MM.1S (cell line): ENCODE results near the gene WAC.

Source experiments
- DNase-seq: peaks from one replicate; pipeline ENCODE4 v3.0.0-alpha.2; 2015
- H2AFZ ChIP-seq: fragments of 300-600 bp; sonication (generic); 2 replicates; pipeline ENCODE4 v1.6.0; 2016; ENCODE audit warnings: antibody characterized with exemption, low read length
- H3F3A ChIP-seq: fragments of 300-600 bp; sonication (generic); 2 replicates; pipeline ENCODE4 v1.6.1; 2016; ENCODE audit warnings: mild to moderate bottlenecking, antibody characterized with exemption, low read length, moderate library complexity, mixed read lengths; ENCODE audit not compliant: insufficient read depth
- H3K27ac ChIP-seq: fragments of 300-600 bp; sonication (generic); 2 replicates; pipeline ENCODE4 v1.5.1; 2016; ENCODE audit warnings: mild to moderate bottlenecking, low read length
- H3K27me3 ChIP-seq: fragments of 300-600 bp; sonication (generic); replicated peaks from 2 replicates; pipeline ENCODE4 v1.6.0; 2016; ENCODE audit warnings: low read length; ENCODE audit not compliant: insufficient read depth
- H3K36me3 ChIP-seq: fragments of 300-600 bp; sonication (generic); replicated peaks from 2 replicates; pipeline ENCODE4 v1.6.1; 2016; ENCODE audit warnings: mild to moderate bottlenecking, low read length, mixed read lengths; ENCODE audit not compliant: insufficient read depth
- H3K4me1 ChIP-seq: fragments of 300-600 bp; sonication (generic); 2 replicates; pipeline ENCODE4 v1.6.1; 2016; ENCODE audit warnings: low read length, mixed read lengths
- H3K4me2 ChIP-seq: fragments of 300-600 bp; sonication (generic); 2 replicates; pipeline ENCODE4 v1.6.0; 2016; ENCODE audit warnings: low read depth, low read length
- H3K4me3 ChIP-seq: fragments of 300-600 bp; sonication (generic); 2 replicates; pipeline ENCODE4 v1.5.1; 2016; ENCODE audit warnings: low read length, mixed read lengths
- H3K79me2 ChIP-seq: fragments of 300-600 bp; sonication (generic); 2 replicates; pipeline ENCODE4 v1.6.1; 2016; ENCODE audit warnings: mixed run types, low read length, mixed read lengths
- H3K9ac ChIP-seq: fragments of 300-600 bp; sonication (generic); 2 replicates; pipeline ENCODE4 v1.6.1; 2016; ENCODE audit warnings: low read length, mixed read lengths
- H3K9me2 ChIP-seq: fragments of 300-600 bp; sonication (generic); replicated peaks from 2 replicates; pipeline ENCODE4 v1.6.1; 2016; ENCODE audit warnings: mild to moderate bottlenecking, low read length, mixed read lengths; ENCODE audit not compliant: insufficient read depth
- H3K9me3 ChIP-seq: fragments of 300-600 bp; sonication (generic); replicated peaks from 2 replicates; pipeline ENCODE4 v1.6.1; 2016; ENCODE audit warnings: mild to moderate bottlenecking, low read length, mixed read lengths; ENCODE audit not compliant: insufficient read depth
- H4K20me1 ChIP-seq: fragments of 300-600 bp; sonication (generic); 2 replicates; pipeline ENCODE4 v1.6.1; 2016; ENCODE audit warnings: mild to moderate bottlenecking, low read length, moderate library complexity, mixed read lengths; ENCODE audit not compliant: insufficient read depth
- EZH2 ChIP-seq: fragments of 300-600 bp; sonication (generic); optimal IDR thresholded peaks from 2 replicates; pipeline ENCODE3; 2017; ENCODE audit warnings: low read depth, mild to moderate bottlenecking, antibody characterized with exemption, low read length, mixed read lengths
- EZH2phosphoT487 ChIP-seq: fragments of 300-600 bp; sonication (generic); IDR thresholded peaks from 2 replicates; pipeline ENCODE4 v1.6.1; 2018; ENCODE audit warnings: antibody characterized with exemption, low read length
- TF ChIP-seq, protein P1 (sequence below): fragments of 300-600 bp; sonication (generic); IDR thresholded peaks from 2 replicates; pipeline ENCODE4 v1.5.1; 2016; ENCODE audit warnings: antibody characterized with exemption, low read length, mixed read lengths

WAC gene

DNA sequence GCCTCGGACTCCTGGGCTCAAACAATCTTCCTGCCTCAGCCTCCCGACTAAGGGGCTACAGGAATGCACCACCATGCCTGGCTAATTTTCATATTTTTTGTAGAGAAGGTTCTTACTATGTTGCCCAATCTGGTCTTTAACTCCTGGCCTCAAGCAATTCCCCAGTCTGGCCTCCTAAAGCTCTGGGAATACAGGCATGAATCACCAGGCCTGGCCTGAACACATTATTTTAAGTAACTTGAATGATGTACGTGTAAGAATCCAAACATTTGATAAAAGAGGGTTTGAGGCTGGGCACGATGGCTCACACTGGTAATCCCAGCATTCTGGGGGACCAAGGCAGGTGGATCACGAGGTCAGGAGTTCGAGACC, 131.4 kb downstream of the WAC start:
- H3K9me2 ChIP-seq, result no peaks in the 10 kb centered on the region
- no peak overlapping the region for H3K4me3 ChIP-seq
- no peaks in the 10 kb centered on the region for H3K9me3 ChIP-seq
- H3K9ac ChIP-seq, result no peak overlapping the region
- DNase-seq, result no peak
- H3K27me3 ChIP-seq, result 0 out of 2 replicates have a peak, but pooled peaks cover 5% of the 10 kb centered on the region
- H3K27ac ChIP-seq, result no peak overlapping the region
- no peak overlapping the region for H3K4me2 ChIP-seq
- no peaks in the 10 kb centered on the region for H3K4me1 ChIP-seq
- TF ChIP-seq, protein P1, sequence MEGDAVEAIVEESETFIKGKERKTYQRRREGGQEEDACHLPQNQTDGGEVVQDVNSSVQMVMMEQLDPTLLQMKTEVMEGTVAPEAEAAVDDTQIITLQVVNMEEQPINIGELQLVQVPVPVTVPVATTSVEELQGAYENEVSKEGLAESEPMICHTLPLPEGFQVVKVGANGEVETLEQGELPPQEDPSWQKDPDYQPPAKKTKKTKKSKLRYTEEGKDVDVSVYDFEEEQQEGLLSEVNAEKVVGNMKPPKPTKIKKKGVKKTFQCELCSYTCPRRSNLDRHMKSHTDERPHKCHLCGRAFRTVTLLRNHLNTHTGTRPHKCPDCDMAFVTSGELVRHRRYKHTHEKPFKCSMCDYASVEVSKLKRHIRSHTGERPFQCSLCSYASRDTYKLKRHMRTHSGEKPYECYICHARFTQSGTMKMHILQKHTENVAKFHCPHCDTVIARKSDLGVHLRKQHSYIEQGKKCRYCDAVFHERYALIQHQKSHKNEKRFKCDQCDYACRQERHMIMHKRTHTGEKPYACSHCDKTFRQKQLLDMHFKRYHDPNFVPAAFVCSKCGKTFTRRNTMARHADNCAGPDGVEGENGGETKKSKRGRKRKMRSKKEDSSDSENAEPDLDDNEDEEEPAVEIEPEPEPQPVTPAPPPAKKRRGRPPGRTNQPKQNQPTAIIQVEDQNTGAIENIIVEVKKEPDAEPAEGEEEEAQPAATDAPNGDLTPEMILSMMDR, result no peak
- TF ChIP-seq EZH2, result no peak
- no peaks in the 10 kb centered on the region for H3K79me2 ChIP-seq
- no peak overlapping the region for H2AFZ ChIP-seq
- H3K36me3 ChIP-seq, result no peaks in the 10 kb centered on the region
- no peaks in the 10 kb centered on the region for H4K20me1 ChIP-seq
- H3F3A ChIP-seq, result no peaks in the 10 kb centered on the region

DNA sequence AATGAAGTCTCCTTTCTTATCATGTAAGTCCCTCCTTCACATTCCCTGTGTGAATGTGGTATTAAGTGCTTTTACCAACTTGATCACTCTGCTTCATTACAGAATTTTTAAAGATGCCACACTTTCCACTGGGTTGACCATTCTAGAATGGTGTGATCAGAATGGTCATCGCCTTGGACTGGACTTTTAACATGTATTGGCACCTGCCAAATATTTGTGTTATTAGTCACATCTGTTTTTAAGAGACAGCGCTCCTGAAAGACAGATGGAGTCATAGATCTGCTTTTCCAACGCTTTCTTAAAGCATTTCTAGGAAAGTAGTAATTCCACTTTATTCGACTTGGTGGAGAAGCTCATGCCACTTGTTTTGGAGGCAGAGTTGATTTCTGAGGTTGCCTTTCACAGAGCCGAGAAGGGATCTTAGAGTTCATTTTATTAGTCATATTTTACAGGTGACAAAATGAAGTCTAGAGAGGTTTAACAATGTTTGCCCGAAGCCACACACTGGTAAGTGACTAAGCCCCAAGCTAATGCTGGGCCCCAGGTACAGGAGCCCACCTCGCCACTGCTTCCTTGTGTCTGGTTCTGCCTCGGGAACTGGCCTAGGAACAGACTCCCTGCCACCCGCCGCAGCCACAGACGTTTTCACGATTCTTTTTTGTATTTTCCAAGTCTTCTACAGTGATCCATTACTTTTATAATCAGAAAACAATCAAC, 134.0 kb downstream of the WAC start:
- H3K9me3 ChIP-seq, result no peaks in the 10 kb centered on the region
- DNase-seq, result no peak
- TF ChIP-seq EZH2phosphoT487 (no peak), EZH2 (no peak)
- TF ChIP-seq, protein P1, result no peak

DNA sequence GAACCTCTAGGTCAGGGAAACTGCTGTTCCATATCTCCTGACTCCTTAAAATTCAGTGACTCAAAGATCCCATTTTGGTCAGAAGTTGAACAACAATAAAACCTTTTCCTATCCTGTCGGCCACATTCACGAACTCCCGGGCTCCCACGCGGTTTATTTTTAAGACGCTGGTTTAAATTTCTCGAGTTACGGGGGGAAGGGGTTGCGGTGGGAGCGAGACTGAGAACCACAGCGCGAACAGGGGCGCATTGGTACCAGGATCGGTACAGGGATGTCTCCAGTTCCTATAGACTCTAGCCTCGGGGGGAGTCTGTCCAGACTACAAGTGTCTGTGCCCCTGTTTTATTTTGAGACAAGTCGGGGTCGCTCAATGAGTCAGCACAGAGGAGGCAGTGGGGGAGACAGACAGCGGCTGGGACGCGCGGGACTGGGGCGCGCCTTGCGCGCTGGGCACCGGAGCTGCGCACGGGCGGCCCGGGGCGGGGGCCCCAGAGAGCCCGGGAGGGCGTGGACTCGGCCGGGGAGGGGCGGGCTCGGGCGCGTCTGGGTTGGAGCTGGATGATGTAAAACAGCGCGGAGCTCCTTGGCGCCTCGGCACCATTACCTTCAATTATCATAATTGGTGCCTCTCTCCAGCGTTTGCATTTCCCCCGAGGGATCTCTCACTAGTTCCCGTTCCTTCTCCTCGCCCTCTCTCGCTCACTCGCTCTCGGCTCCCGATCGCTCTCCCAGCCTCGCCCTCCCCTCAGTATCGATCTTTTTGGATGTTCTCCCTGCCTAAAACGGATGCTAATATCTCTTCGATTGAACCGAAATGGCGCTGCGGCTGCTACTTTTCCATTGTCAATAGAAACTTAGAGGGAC, 135.7 kb downstream of the WAC start:
- Histone ChIP-seq H3F3A (no peaks in the 10 kb centered on the region), H3K79me2 (no peaks in the 10 kb centered on the region), H3K4me1 (no peaks in the 10 kb centered on the region), H2AFZ (no peak overlapping the region), H3K27me3 (0 out of 2 replicates have a peak, but pooled peaks cover 7% of the 10 kb centered on the region), H3K4me2 (peak overlapping the region; percentile 38; the same call in 1 of the 2 replicates), H3K9ac (no peak overlapping the region), H4K20me1 (no peaks in the 10 kb centered on the region), H3K4me3 (no peak overlapping the region; the same call in 1 of the 2 replicates), H3K9me2 (no peaks in the 10 kb centered on the region), H3K9me3 (no peaks in the 10 kb centered on the region), H3K36me3 (no peaks in the 10 kb centered on the region), H3K27ac (no peak overlapping the region)
- no peak for DNase-seq
- TF ChIP-seq EZH2 (no peak), EZH2phosphoT487 (no peak)
- TF ChIP-seq, protein P1, result no peak

More for the DNA sequence above, 134.0 kb downstream of the WAC start:
- no peak overlapping the region for H3K4me2 ChIP-seq
- no peaks in the 10 kb centered on the region for H3K36me3 ChIP-seq
- no peaks in the 10 kb centered on the region for H3K79me2 ChIP-seq
- H2AFZ ChIP-seq, result no peak overlapping the region
- no peak overlapping the region for H3K4me3 ChIP-seq
- no peaks in the 10 kb centered on the region for H3K4me1 ChIP-seq
- no peak overlapping the region for H3K27ac ChIP-seq
- no peaks in the 10 kb centered on the region for H4K20me1 ChIP-seq
- no peaks in the 10 kb centered on the region for H3F3A ChIP-seq
- H3K9ac ChIP-seq, result no peak overlapping the region
- no peaks in the 10 kb centered on the region for H3K9me2 ChIP-seq
- H3K27me3 ChIP-seq, result 0 out of 2 replicates have a peak, but pooled peaks cover 7% of the 10 kb centered on the region
